Measurements from ENCODE around the gene RAB11A. TPM values are rescaled to one million over a fixed set of nuclear protein-coding genes. Genes with fewer than 3 reads are reported as not detected.

The RAB11A gene
- total and polyA plus RNA-seq, 9 of the 15 experiments (the other 6 are each of a cell fraction or from before 2014, with no cell fraction given), result 129 to 369 (median 245) TPM

DNA sequence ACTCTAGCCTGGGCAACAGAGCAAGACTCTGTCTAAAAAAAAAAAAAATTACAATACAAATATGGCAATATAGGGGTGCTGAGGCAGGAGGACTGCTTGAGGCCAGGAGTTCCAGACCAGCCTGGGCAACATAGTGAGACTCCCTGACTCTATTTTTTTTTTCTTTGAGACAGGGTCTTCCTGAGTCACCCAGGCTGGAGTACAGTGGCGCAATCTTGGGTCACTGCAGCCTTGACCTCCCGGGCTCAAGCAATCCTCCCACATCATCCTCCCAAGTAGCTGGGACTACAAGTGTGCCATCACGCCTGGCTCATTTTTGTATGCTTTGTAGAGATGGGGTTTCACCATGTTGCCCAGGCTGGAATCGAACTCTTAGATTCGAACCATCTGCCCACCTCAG is 17.3 kb upstream of the RAB11A start:
- DNase-seq (ENCODE audit: extremely low read depth in 1 of 4, low spot score in 3 of 4) (peak in 1 of 4 experiments; percentile 39), ATAC-seq (peak; percentile 37; the same call in 1 of the 3 replicates), FAIRE-seq (no peak)
- H2AFZ ChIP-seq (ENCODE audit: low read depth, low read length), result no peak overlapping the region
- no TSS peak for BruUV-seq (replicated peaks)
- H3K9ac ChIP-seq (ENCODE audit: insufficient read depth in 1 of 2, low read depth in 2 of 2, low read length in 2 of 2), result no peak overlapping the region; a peak in 1 of 4 replicates
- H3K27me3 ChIP-seq (ENCODE audit: control insufficient read depth in 2 of 2, insufficient read depth in 2 of 2, low read length in 2 of 2), result no peaks in the 10 kb centered on the region
- H3K36me3 ChIP-seq (ENCODE audit: control insufficient read depth, insufficient read depth, low read length), result no peaks in the 10 kb centered on the region
- no peaks in the 10 kb centered on the region; a peak in 1 of 5 replicates for H3K4me1 ChIP-seq (replicated peaks in 1 of 2; ENCODE audit: control insufficient read depth in 2 of 2, insufficient read depth in 2 of 2, low read length in 2 of 2)
- no peaks in the 10 kb centered on the region for H3K9me3 ChIP-seq (replicated peaks; ENCODE audit: control insufficient read depth, insufficient read depth, low read depth, low read length)
- intact Hi-C loops (cut with micrococcal nuclease), result no loop called here
- no peak overlapping the region for H3K4me2 ChIP-seq (ENCODE audit: insufficient read depth, low read length)
- in situ Hi-C loops (cut with MboI), result loop anchor here (25.0 kb wide), 1 partner anchor 215 kb away; no protein-coding TSS in a partner anchor
- H4K20me1 ChIP-seq (replicated peaks; ENCODE audit: control insufficient read depth, insufficient read depth, low read length), result no peaks in the 10 kb centered on the region
- H3K4me3 ChIP-seq, result no peak overlapping the region
- WGBS (ENCODE audit: insufficient coverage, low coverage, missing lambda C conversion rate), result 53% methylated on average over 5 of the region's 5 CpGs
- no peaks in the 10 kb centered on the region for H3K9me1 ChIP-seq (ENCODE audit: control insufficient read depth, insufficient read depth, low read length)
- no peaks in the 10 kb centered on the region for H3K79me2 ChIP-seq (ENCODE audit: control insufficient read depth, insufficient read depth, low read length)
- ChIA-PET CTCF (ENCODE audit: low intra/inter-chr PET ratio) (no interaction called here), POLR2A (interaction anchor here (1.2 kb wide), 1 partner anchor 17 kb away, joined by 4 read pairs; the partner anchor contains the start of gene RAB11A)
- no peak overlapping the region for H3K27ac ChIP-seq (ENCODE audit: extremely low read depth, low read depth, low read length)
- TF ChIP-seq SMARCE1 (IDR thresholded peaks at IDR 0.05) (no peak), PRMT5 (CRISPR knock-in tag; IDR thresholded peaks at IDR 0.05) (no peak), DPF2 (IDR thresholded peaks at IDR 0.05) (peak; percentile 39; the same call in 1 of the 2 replicates), CEBPB (tag; IDR thresholded peaks at IDR 0.05) (peak; percentile 81), TRIM24 (IDR thresholded peaks at IDR 0.05) (0 out of 4 replicates have a peak, but pooled peaks of 1 of the 2 experiments have one; percentile 19), NFATC3 (IDR thresholded peaks at IDR 0.05) (no peak), TEAD2 (tag; IDR thresholded peaks at IDR 0.05) (no peak), EGR1 (conservative IDR thresholded peaks at IDR 0.05) (0 out of 2 replicates have a peak, but pooled peaks have one; percentile 26), ETV6 (IDR thresholded peaks at IDR 0.05; ENCODE audit: borderline replicate concordance in 1 of 2, low read depth in 2 of 2, low read length in 1 of 2) (no peak), ETV6 (CRISPR knock-in tag; IDR thresholded peaks at IDR 0.05; ENCODE audit: borderline replicate concordance) (no peak), ZFX (CRISPR knock-in tag; IDR thresholded peaks at IDR 0.05) (no peak), RBFOX2 (IDR thresholded peaks at IDR 0.05; ENCODE audit: low read depth, low read length) (no peak), ETV5 (CRISPR knock-in tag; IDR thresholded peaks at IDR 0.05; ENCODE audit: low read depth) (no peak), SMC3 (conservative IDR thresholded peaks at IDR 0.05; ENCODE audit: insufficient read depth, low read depth, low read length) (no peak), JUND (IDR thresholded peaks at IDR 0.05; ENCODE audit: borderline replicate concordance, low read depth, low read length) (0 out of 2 replicates have a peak, but pooled peaks have one; percentile 9), JUND (tag; IDR thresholded peaks at IDR 0.05; ENCODE audit: borderline replicate concordance, low read depth, low read length) (no peak), ATF3 (IDR thresholded peaks at IDR 0.05) (peak; percentile 42), ATF3 (CRISPR knock-in tag; conservative IDR thresholded peaks at IDR 0.05) (no peak), CEBPG (CRISPR knock-in tag; IDR thresholded peaks at IDR 0.05) (peak; percentile 46; the same call in 1 of the 2 replicates), CEBPG (tag; conservative IDR thresholded peaks at IDR 0.05 in 1 of 2, IDR thresholded peaks at IDR 0.05 in 1 of 2) (0 out of 4 replicates have a peak, but pooled peaks of 1 of the 2 experiments have one; percentile 40), ZNF121 (CRISPR knock-in tag; conservative IDR thresholded peaks at IDR 0.05) (0 out of 2 replicates have a peak, but pooled peaks have one; percentile 9), ZNF384 (IDR thresholded peaks at IDR 0.05; ENCODE audit: low read depth, low read length) (peak; percentile 61; the same call in 1 of the 2 replicates), MCM5 (IDR thresholded peaks at IDR 0.05; ENCODE audit: low read depth) (no peak), HNRNPL (IDR thresholded peaks at IDR 0.05; ENCODE audit: low read depth, low read length) (no peak)
- TF ChIP-seq, protein P1, sequence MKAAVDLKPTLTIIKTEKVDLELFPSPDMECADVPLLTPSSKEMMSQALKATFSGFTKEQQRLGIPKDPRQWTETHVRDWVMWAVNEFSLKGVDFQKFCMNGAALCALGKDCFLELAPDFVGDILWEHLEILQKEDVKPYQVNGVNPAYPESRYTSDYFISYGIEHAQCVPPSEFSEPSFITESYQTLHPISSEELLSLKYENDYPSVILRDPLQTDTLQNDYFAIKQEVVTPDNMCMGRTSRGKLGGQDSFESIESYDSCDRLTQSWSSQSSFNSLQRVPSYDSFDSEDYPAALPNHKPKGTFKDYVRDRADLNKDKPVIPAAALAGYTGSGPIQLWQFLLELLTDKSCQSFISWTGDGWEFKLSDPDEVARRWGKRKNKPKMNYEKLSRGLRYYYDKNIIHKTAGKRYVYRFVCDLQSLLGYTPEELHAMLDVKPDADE (conservative IDR thresholded peaks at IDR 0.05; ENCODE audit: control insufficient read depth, low read depth, low read length), result no peak

Data from K562 (cell line).